Upper lobe of left lung (tissue), 4 donors: ENCODE measurements around the gene KCNK4.

Experiments used
- EP300 ChIP-seq, 4 donors: sonication (generic); formaldehyde crosslinking; IDR thresholded peaks; one replicate each; pipeline ENCODE4 v1.5.1; 2017; ENCODE audit warnings: antibody characterized with exemption in 4 of 4, control low read depth in 2 of 4
- POLR2A ChIP-seq, 4 donors: fragments of 450-650 bp; IDR thresholded peaks; one replicate each; pipeline ENCODE4 v1.5.1; 2016 to 2017; ENCODE audit warnings: antibody characterized with exemption in 4 of 4, mild to moderate bottlenecking in 2 of 4
- POLR2AphosphoS5 ChIP-seq, 2 donors: sonication (generic); formaldehyde crosslinking; IDR thresholded peaks; one replicate each; pipeline ENCODE4 v1.5.1; 2017; ENCODE audit warnings: antibody characterized with exemption in 2 of 2
- TF ChIP-seq, protein P1 (sequence below), 6 experiments: fragments of 450-650 bp in 4 of 6; fragments of 200-600 bp in 2 of 6; sonication (generic) in 2 of 6; IDR thresholded peaks; one replicate each; pipeline ENCODE4 v1.5.1; 2016 to 2019; ENCODE audit warnings: antibody characterized with exemption in 6 of 6

DNA sequence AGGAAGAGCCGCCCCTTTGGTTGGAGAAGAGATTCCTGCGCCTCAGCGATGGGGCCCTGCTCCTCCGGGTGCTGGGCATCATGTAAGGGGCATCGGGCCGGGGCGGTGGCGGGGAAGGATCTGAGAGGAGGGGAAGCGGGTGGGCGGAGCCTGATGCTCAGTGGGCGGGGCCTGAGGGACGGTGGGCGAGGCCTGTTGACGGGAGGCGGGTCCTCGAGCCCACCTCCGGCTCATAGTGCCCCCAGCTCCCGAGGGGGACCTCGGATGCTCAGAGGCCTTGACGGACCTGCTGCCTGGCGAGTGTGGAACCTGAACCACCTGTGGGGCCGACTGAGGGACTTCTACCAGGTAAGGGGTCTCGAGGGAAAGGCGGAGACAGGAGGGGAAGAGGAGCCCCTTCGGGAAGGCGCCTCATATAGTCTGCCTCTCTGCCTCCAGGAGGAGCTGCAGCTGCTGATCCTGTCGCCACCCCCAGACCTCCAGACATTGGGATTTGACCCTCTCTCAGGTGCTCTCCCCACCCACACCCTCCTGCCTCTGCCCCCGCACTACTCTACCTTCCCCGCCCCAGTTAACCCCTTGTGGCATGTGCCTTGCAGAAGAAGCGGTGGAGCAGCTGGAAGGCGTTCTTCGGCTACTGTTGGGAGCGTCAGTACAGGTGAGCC is 49.7 kb downstream of the KCNK4 start:
- TF ChIP-seq, protein P1, sequence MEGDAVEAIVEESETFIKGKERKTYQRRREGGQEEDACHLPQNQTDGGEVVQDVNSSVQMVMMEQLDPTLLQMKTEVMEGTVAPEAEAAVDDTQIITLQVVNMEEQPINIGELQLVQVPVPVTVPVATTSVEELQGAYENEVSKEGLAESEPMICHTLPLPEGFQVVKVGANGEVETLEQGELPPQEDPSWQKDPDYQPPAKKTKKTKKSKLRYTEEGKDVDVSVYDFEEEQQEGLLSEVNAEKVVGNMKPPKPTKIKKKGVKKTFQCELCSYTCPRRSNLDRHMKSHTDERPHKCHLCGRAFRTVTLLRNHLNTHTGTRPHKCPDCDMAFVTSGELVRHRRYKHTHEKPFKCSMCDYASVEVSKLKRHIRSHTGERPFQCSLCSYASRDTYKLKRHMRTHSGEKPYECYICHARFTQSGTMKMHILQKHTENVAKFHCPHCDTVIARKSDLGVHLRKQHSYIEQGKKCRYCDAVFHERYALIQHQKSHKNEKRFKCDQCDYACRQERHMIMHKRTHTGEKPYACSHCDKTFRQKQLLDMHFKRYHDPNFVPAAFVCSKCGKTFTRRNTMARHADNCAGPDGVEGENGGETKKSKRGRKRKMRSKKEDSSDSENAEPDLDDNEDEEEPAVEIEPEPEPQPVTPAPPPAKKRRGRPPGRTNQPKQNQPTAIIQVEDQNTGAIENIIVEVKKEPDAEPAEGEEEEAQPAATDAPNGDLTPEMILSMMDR (IDR thresholded peaks at IDR 0.05) = no peak
- no peak for TF ChIP-seq EP300 (IDR thresholded peaks at IDR 0.05)
- no peak for TF ChIP-seq POLR2A (IDR thresholded peaks at IDR 0.05)
- TF ChIP-seq POLR2AphosphoS5 (IDR thresholded peaks at IDR 0.05) = no peak
